HUES48 (cell line): Measurements from ENCODE around the gene NFIB.
A peak's percentile ranks its signal among the peaks of the same experiment; 100 is the strongest.

Experiments
- H3K27ac ChIP-seq: one replicate; pipeline ENCODE4 v1.7.0; 2013; ENCODE audit warnings: low read depth, low read length, inconsistent platforms
- H3K27me3 ChIP-seq: 2 replicates; pipeline ENCODE4 v1.6.1; 2013; ENCODE audit warnings: mild to moderate bottlenecking, low read length; ENCODE audit not compliant: control insufficient read depth, insufficient read depth
- H3K36me3 ChIP-seq: 2 replicates; pipeline ENCODE4 v1.6.1; 2013; ENCODE audit warnings: low read length; ENCODE audit not compliant: control insufficient read depth, insufficient read depth
- H3K4me1 ChIP-seq: 2 replicates; pipeline ENCODE4 v1.6.1; 2013; ENCODE audit warnings: mild to moderate bottlenecking, low read length; ENCODE audit not compliant: control insufficient read depth, insufficient read depth
- H3K4me3 ChIP-seq: 2 replicates; pipeline ENCODE4 v1.5.1; 2013; ENCODE audit warnings: mild to moderate bottlenecking, low read depth, low read length
- H3K9ac ChIP-seq: 2 replicates; pipeline ENCODE4 v1.6.1; 2013; ENCODE audit warnings: mild to moderate bottlenecking, low read depth, low read length, moderate library complexity
- H3K9me3 ChIP-seq: 2 replicates; pipeline ENCODE4 v1.6.1; 2013; ENCODE audit warnings: low read length; ENCODE audit not compliant: control insufficient read depth, insufficient read depth

The NFIB gene

DNA sequence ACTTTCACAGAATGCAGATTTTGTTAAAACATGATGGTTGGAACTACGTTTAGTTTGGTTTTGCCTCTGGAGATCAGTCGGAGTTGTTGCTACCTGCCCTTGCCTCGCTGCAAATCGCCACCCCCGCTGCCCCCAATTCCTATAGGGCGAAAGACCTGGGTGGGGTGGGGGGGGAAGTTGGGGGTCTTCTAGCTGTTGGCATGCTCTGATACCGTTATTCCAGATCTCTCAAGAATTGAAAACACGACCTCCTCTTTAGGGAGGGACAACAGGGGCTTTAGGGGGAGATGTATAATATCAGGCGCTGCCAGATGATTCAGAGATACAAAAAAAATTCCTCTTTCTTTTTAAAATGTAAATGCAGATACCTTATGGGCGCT is 36.4 kb upstream of the NFIB start:
- H3K9me3 ChIP-seq = no peaks in the 10 kb centered on the region
- peaks cover 42% of the 10 kb centered on the region for H3K4me1 ChIP-seq
- H3K27ac ChIP-seq = no peak overlapping the region
- no peaks in the 10 kb centered on the region for H3K36me3 ChIP-seq
- H3K9ac ChIP-seq = no peak overlapping the region
- H3K4me3 ChIP-seq = peak overlapping the region; percentile 74; the same call in 1 of the 2 replicates
- H3K27me3 ChIP-seq = peaks cover 97% of the 10 kb centered on the region

DNA sequence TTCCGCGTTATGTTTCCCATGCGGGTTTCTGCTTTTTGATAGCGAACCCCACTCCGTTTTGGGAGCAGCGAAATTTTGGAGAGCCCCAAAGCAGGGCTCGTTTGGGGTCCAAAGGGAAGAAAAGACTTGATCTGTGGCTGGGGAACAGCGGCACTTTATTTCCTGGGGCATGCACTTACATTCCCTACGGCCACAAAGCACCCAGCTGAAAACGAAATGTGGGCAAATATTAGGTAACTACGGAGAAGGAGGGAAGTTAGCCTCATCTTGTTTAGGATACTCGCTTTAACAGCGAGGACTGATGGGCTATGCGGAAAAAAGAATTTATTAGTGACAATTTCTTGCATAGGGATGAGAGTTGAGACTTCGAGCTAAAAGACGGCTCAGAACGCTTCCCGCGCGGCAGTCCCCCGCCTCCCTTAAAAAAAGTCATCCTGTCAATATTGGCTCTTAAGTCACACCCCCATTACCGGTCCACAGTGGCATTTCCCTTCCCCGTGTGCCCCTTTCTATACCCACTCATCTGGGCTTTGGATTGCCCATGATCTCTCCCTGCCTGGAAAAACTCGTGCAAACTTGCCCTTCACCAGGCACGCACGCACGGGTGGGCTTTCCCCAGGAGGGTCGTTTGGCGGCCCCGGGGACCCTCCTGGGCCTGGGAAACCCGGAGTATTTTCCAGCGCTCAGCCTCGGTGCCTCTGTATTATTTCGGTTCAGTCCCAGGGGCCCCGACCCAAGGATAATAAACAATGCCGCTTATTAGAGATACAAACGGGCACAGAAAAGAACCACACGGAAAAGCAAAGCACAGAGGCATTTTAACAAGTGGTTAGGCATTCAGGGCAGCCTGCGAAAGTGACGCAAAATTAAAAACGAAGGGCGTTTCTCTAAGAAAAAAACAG is 35.8 kb upstream of the NFIB start:
- Histone ChIP-seq H3K36me3 (no peaks in the 10 kb centered on the region), H3K27ac (no peak overlapping the region), H3K4me1 (peaks cover 48% of the 10 kb centered on the region), H3K9ac (no peak overlapping the region), H3K4me3 (peak overlapping the region; percentile 74), H3K27me3 (peaks cover 97% of the 10 kb centered on the region), H3K9me3 (no peaks in the 10 kb centered on the region)

GRCh38 chr9:14349146-14349446 is 35.2 kb upstream of the NFIB start:
- H3K27me3 ChIP-seq = peaks cover 99% of the 10 kb centered on the region
- H3K4me3 ChIP-seq = peak overlapping the region; percentile 74
- peaks cover 54% of the 10 kb centered on the region for H3K4me1 ChIP-seq
- no peaks in the 10 kb centered on the region for H3K36me3 ChIP-seq
- no peaks in the 10 kb centered on the region for H3K9me3 ChIP-seq
- H3K9ac ChIP-seq = no peak overlapping the region
- no peak overlapping the region for H3K27ac ChIP-seq

DNA sequence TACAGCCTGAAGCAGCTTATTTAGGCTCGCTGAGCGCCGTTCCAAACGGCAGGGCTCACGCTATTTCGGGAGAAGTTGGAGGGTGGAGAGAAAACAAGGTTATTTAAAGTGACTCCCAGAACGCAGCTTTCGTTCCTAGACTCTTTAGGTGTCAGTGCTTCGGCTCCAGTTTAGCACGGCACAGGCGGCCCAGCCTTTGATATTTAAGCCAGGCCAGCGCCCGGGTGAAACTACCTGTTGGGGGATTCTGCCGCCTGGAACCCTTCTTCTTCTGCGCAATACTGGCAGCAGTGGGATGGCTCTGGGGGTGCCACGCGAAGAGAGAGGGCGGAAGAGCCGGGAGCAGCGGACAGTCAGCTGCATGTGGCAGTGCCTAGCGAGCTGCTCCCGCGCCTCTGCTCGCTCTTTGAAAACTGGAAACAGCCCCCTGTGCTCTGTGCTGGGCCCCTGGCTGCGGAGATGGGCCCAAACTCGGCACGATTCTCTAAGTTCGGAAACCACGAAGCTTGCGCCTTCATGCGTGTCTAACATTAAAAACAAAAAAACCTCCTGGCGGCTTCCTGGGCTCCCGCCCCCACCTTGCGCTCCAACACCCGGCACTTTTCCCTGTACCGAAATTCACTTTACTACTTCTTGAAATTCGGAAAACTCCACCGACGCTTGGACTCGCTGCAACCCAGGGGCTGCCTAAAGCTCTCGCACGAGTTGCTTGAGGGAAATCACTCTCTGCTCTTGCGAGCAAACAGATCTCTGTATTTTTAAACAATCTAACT is 34.6 kb upstream of the NFIB start:
- Histone ChIP-seq H3K9ac (no peak overlapping the region), H3K4me3 (peak overlapping the region; percentile 74), H3K36me3 (no peaks in the 10 kb centered on the region), H3K4me1 (peaks cover 54% of the 10 kb centered on the region), H3K27me3 (peaks cover 99% of the 10 kb centered on the region), H3K9me3 (no peaks in the 10 kb centered on the region), H3K27ac (no peak overlapping the region)

DNA sequence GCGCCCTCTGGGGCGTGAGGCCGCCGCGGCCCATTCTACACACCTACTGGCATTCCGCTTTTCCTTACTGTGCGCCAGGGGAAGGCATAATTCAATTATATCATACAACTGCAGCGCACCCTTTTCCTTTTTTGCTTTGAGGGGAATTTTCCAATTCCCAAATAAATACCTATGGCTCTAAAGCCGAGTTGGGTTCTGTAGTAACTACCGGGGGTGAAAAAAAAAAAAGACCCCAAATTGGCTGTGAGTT is 34.1 kb upstream of the NFIB start:
- no peak overlapping the region for H3K9ac ChIP-seq
- H3K9me3 ChIP-seq = no peaks in the 10 kb centered on the region
- no peaks in the 10 kb centered on the region for H3K36me3 ChIP-seq
- H3K4me1 ChIP-seq = peaks cover 56% of the 10 kb centered on the region
- H3K27me3 ChIP-seq = peaks cover 100% of the 10 kb centered on the region
- H3K27ac ChIP-seq = no peak overlapping the region
- H3K4me3 ChIP-seq = peak overlapping the region; percentile 74

DNA sequence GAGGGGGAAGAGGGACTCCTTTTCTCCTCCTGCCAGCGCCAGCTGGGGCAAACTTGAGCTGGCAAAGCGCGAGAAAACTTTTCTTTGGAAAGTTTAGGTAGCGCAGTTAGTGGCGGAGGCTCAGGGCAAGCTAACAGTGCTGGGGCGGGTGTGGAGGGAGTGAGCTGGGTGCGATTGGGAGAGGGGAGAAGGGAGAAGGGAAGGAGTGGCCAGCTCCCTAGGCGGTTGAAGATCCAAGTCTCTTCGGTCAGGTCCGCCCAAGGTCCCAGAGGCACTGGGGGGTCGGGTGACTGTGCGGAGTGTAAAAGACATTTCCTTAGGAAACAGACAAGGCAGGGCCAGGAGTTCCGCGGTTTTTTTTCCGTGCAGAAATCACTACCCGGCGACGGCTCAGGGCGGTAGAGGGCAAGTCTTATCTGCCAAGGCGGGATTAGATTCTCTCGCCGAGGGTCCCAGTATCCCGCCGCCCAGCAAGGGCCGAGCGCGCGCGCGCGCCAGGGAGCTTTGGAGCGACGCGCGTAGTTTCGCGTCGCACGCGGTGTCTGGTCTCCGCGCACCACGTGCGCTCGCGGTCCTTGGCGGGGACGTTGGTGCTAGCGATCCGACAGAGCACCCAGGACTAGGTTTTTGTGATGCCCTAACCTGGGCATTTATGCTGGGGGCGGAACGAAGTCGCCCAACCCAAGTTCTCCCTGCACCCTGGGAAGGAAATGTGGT is 33.6 kb upstream of the NFIB start:
- Histone ChIP-seq H3K9ac (no peak overlapping the region), H3K36me3 (no peaks in the 10 kb centered on the region), H3K9me3 (no peaks in the 10 kb centered on the region), H3K27ac (peak overlapping the region; percentile 8), H3K4me1 (peaks cover 57% of the 10 kb centered on the region), H3K4me3 (peak overlapping the region; percentile 74), H3K27me3 (peaks cover 100% of the 10 kb centered on the region)

DNA sequence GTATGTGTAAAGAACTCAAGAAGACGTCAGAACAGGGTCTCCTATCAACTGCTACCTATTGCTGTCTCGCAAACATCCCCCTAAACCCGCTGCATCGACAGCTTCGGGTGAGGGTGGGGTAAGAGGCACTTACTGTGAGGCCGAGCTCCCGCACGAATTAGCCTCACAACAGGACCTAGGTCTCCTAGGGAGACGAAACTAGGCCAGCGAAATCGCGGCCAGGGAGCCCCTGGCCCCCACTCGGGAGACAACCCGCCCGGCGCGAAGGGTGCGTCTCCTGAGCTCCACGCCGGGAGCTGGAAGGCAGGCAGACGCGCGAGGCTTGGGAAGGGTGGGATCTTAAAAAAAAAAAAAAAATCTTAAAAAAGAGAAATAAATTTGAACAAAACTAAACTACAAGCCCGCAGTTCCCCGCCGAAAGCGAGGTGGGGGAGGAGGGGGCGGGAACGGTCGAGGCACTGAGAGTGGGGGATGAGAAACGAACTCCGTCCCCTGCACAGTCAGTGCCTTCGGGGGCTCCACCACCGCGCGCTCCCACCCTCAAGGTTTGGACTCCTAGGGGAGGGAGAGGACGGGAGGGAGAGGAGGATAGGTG is 33.0 kb upstream of the NFIB start:
- Histone ChIP-seq H3K4me1 (peaks cover 57% of the 10 kb centered on the region), H3K4me3 (peak overlapping the region; percentile 74), H3K27ac (peak overlapping the region; percentile 8), H3K36me3 (no peaks in the 10 kb centered on the region), H3K9ac (no peak overlapping the region), H3K9me3 (no peaks in the 10 kb centered on the region), H3K27me3 (peaks cover 100% of the 10 kb centered on the region)

DNA sequence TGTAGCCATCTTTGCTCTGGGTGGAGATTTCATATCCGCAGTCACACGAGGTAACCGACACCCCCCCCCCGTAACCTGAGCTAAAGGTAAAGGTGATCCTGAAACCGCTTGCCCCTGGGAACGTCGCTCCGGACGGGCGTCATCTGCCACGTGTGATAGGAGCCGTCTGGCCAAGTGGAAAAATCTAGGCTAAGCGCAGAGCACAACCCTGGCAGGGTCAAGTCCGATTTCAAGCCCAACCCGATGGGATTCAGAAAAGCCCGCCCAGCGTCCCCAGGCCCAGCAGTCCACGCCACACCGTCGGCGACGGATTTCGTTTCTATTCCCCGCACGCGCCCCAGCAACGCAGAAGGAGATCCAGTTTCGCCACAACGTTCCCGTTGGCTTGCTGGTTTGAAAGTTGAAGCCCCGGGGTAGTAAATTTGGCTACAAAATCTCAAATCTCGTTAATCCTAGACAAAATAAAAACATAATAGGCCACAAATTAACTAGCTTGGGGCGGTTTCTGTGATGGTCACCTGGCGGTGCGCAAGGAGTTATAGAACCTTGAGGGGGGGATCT is 32.4 kb upstream of the NFIB start:
- H3K36me3 ChIP-seq = no peaks in the 10 kb centered on the region
- H3K4me1 ChIP-seq = peaks cover 60% of the 10 kb centered on the region
- peaks cover 100% of the 10 kb centered on the region for H3K27me3 ChIP-seq
- H3K4me3 ChIP-seq = peak overlapping the region; percentile 74
- peak overlapping the region; percentile 39 for H3K9ac ChIP-seq
- H3K27ac ChIP-seq = no peak overlapping the region
- H3K9me3 ChIP-seq = no peaks in the 10 kb centered on the region

- Histone ChIP-seq H3K4me1 (peaks cover 62% of the 10 kb centered on the region), H3K9ac (peak overlapping the region; percentile 39; the same call in 1 of the 2 replicates), H3K27ac (no peak overlapping the region), H3K27me3 (peaks cover 100% of the 10 kb centered on the region), H3K9me3 (no peaks in the 10 kb centered on the region), H3K4me3 (peak overlapping the region; percentile 74), H3K36me3 (no peaks in the 10 kb centered on the region)
Measured at GRCh38 chr9:14345354-14346230, 31.7 kb upstream of the NFIB start.

DNA sequence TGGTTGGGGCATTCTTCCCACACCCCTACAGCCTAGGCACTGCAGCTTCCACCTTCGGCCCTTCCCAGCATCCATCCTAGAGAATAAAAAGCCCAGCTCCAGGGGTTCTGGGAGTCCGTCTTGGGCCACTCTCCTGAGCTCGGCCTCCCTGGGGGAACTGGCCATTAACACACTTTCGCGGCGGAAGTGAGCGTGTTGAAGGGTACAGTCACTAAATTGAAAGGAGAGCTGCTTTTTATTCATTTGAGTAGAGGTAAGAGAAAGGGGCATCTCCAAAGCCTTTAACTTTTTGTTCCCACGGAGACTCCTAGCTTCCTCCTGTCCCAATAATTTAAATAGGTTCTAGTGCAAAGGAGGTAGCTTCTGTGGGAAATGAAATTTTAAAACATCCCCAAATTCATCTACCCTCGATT is 31.0 kb upstream of the NFIB start:
- Histone ChIP-seq H3K4me3 (peak overlapping the region; percentile 74), H3K27me3 (peaks cover 100% of the 10 kb centered on the region), H3K4me1 (peaks cover 63% of the 10 kb centered on the region), H3K9me3 (no peaks in the 10 kb centered on the region), H3K27ac (peak overlapping the region; percentile 31), H3K36me3 (no peaks in the 10 kb centered on the region), H3K9ac (no peak overlapping the region)
